LHCN-M2 (cell line): Measurements from ENCODE around the gene OSBP2. TPM values are rescaled to one million over a fixed set of nuclear protein-coding genes. Genes with fewer than 3 reads are reported as not detected.
A peak's percentile ranks its signal among the peaks of the same experiment; 100 is the strongest.
"Not testable (repeated sequence)": the region's sequence is repeated elsewhere in the genome, so short reads cannot be mapped to it uniquely, and the experiment has no call there.

ENCODE experiments used
- DNase-seq: peaks from one replicate; pipeline ENCODE4 v3.0.0-alpha.2; 2012; ENCODE audit warnings: low read depth
- polyA plus RNA-seq: library from polyadenylated mRNA; unstranded; fragments of >200 nt; gene quantifications from one replicate; pipeline ENCODE4 v1.2.1, GENCODE V29; 2012; ENCODE audit warnings: missing spikeins
- total RNA-seq: library from RNA; depleted of rRNA; stranded (reverse); fragments of >200 nt; gene quantifications from 2 replicates; pipeline ENCODE4 v1.2.3, GENCODE V29; 2014; rRNA removed

Gene OSBP2
- 18.7 and 24.4 TPM in 2 replicates for total RNA-seq
- 13.6 TPM for polyA plus RNA-seq

GRCh38 chr22:30694640-30695350, at the start of gene OSBP2:
Gene OSBP2, plus strand, starts transcription at chr22:30694874. Its CDS starts 36 bp downstream, at chr22:30694910.
- DNase-seq, result no peak

- no peak for DNase-seq
Measured at GRCh38 chr22:30646518-30647160, 48.0 kb upstream of the OSBP2 start.

- DNase-seq, result no peak
Measured at GRCh38 chr22:30647536-30647935, 47.1 kb upstream of the OSBP2 start.

GRCh38 chr22:30648825-30649224, 45.8 kb upstream of the OSBP2 start:
- no peak for DNase-seq

DNA sequence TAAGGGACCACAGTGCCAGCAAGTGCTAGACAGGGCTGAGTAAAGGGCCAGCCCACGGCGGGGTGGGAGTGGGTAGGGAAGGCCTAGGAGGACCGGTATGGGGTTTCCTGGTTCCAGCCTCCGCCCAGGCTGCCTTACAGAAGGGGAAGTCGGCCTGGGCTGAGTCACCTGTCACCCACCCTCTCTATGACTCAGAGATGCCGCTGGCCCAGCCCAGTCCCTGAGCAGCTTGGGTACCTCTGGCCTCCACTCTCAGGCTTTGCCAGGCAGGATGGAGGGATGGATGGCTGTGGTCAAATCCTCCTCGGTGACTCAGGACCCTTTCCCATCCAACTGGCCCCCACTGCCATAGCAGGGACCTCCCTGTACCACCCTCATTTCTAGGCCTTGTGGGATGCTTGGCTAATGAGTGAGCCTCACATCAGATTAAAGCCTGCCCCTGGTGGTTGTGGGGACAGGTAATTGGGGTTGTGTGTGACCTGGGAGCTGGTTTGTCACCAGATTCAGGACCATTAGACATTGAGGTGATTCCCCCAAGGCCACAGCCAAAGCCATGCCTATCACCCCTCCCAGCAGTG, 45.2 kb upstream of the OSBP2 start:
- peak; percentile 85 for DNase-seq

GRCh38 chr22:30650508-30651116, 44.1 kb upstream of the OSBP2 start:
- DNase-seq, result no peak

- DNase-seq, result no peak
Measured at GRCh38 chr22:30652852-30653251, 41.8 kb upstream of the OSBP2 start.

DNA sequence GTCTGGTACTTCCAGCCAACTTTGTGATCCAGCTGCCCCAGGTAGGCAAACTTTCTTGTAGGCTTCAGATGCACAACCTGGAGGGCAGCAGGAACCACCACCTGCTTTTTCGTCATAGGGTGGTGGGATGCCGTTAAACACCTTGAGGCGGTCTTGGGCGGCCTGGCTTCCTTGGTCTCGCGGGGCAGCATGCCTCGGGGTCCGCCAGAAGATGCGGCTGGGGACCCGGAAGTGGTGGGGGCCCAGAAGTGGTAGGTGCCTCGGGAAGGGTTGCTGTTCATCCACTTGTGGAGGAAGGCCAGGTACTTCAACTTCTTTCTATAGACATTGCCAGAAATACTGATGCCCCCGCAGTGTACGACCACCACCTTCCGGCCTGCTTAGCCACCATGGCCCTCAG, 40.3 kb upstream of the OSBP2 start:
- DNase-seq, result no peak

DNA sequence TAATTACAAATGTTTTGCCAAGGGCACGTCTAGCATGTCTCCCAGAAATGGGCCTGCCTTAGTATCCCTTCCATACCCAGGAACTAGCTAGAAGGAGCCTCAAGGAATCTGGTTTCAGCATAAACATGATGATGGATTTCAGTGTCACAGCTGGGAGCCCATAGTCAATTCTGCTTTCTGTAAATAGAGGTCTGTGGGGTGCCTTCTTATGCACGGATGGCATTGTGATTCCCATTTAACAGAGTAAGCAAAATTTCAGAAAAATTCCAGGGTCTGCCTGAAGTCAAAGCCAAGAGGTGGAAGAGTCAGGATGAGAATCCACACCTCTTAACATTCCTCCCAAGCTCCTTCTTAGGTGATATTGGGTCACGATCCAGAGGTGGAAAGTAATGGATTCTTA, 39.1 kb upstream of the OSBP2 start:
- no peak for DNase-seq

DNA sequence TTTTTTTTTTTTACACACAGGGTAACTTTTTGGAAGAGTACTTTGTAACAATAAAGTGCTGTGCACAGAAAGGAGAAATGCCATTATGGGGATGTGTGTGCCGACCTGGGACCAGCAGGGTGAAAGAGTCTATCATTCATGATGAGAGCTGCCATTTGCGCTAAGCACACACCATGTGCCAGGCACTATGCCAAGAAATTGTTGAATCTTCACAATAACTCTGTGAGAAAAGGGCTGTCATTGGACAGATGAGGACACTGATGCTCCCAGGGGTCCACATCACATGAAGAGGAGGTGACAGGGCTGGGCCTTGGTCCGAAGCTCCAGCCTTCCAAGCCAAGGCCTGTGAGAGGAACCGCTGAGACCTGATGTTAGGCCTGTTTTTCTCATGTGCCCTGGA, 32.6 kb upstream of the OSBP2 start:
- no peak for DNase-seq

DNA sequence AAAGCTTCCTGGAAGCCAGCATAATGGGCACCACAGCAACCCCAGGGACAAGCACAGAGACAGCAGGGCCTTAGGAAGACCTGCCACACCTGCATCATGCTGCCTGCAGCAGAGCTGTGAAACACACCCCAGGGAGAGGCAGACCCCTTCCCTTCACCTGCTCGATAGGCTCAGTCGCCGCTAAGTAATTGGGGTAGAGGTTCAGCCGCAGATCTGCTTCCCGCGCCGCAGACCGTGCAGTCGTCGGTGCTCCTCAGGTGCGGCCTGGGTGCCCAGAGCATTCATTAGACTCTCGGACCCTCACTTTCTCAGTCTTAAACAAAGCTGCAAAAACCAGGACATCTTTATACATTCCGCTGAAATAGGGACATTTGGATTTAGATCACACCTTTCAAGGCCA, 29.9 kb upstream of the OSBP2 start:
- no peak for DNase-seq

GRCh38 chr22:30665266-30665665, 29.4 kb upstream of the OSBP2 start:
- no peak for DNase-seq

GRCh38 chr22:30665786-30666185, 28.9 kb upstream of the OSBP2 start:
- no peak for DNase-seq

DNA sequence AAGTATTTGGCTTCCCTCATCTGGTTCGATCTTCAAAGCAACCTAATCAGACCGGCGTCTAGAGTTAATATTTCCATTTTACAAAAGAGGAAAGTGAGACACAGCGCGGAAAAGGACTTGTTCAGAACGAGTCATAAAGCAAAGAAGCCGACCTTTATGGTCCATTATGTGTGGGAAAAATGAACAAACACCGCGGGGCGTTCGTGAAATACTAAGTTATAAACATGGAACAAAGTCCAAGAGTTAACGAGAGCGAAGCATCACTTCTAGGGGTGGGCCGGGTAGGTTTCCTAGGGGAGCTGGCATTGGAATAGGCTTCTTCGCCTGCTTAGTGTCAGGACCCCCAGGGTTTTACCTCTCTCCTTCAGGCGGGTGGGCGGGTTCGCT, 27.6 kb upstream of the OSBP2 start:
- no peak for DNase-seq

DNA sequence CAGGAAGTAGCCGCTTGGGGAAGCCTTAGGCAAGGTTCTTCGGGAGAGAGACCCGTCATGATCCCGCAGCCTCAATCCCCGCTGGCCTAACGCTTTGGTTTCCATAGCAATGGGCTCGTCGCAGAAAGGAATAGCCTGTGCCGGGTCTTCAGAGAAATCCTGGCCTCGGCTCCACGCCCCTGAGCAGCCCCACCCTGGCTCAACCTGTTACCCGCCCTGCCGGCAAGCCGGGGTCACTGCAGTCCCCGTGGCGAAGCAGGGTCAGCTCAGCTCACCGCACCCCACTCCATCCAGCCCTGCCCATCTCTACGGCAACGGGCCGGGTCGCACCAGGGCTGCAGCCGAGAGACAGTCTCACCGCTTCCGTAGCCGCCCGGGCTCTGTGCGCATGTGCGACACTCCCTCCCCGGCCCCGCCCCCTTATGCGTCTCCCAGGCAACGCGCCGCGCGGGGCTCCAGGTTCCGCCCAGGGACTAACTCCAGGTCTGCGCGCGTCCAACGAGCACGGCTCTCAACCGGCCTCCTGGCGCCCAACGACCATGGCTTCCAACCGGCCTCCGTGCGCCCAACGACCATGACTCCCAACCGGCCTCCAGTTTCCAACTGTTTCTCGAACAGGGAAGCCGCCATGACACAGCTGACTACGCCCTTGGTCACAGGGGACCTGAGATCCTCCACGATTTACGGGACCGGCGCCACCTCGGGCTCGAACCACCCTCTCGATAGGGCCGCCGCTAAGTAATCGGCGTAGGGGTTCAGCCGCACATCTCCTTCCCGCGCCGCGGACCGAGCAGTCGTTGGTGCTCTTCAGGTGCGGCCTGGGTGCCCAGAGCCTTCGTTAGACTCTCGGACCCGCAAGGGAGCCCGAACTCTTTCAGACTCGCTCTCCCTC, 26.9 kb upstream of the OSBP2 start, which contains the start of gene DUSP18:
DUSP18 (minus strand) TSS at position 382 of the 892 bp plus-strand sequence. CDS start 3,872 bp downstream, outside the sequence.
- peak; percentile 89 for DNase-seq

DNA sequence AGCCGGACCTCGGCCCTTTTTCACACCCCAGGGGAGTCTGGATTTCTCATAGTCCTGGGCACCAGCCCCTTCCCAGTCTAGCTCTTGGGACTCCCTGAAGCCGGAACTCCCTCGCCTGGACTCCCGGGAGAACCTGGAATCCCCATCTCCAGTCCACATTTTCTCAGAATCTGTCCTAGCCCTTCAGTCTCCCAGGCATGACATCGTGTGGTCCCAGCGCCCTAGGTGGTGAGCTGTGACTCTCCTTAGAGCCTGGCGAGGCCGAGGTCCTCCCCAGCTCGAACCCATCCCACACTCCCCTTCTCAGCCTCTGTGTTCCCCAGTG, 26.3 kb upstream of the OSBP2 start:
- no peak for DNase-seq

DNA sequence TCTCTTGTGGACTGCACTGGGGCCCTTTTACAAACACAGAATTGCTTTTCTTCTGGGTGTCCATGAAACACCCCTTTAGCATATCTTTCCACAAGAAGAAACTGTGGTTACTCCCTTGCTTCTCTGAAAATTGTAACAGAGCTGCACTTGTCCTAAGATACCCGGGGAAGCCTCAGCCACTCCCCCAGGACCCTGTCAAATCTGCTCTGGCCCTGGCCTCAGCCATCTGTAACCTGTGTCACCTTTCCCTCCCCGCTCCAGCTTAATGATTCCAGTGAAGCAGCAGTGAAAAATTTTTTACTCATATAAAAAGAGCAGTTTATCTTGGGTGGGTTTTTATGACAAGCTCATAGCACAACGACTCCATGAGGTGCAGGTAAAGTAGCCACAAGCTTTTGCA, 23.6 kb upstream of the OSBP2 start:
- DNase-seq, result no peak

DNA sequence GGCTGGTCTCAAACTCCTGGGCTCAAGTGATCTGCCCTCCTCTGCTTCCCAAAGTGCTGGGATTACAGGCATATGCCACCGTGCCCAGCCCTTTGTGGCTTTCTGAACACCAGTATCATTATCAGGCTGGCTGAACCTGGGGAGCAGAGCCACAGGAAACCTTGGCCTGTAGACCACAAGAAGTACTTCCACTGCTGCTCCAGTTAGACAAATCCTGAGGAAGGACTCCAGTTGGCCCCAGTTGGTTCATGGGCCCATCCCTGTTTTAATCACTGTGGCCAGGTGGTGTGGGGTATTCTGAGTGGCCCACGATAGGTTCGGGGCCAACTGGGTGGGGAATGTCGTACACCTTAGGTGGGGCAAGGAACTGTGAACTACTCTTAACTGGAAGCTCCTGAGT, 21.5 kb upstream of the OSBP2 start:
- DNase-seq, result no peak

DNA sequence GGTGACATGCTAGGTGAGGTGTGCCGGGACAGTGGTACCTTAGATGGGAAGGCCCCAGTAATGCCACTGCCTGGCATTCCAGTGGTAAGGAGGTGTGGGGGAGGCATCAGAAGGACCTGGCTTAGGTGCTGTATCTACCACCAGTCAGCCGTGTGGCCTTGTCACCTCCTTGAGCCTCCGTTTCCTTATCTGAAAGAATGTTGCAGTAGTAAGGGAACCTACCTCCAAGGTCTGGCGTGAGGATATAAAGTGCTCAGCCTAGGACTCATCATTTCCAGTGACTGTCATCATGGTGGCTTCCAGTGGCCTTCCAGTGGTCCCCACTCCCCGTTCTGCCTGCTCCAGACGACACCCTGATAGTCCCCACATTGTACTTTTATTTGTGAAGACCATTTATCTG, 20.2 kb upstream of the OSBP2 start:
- DNase-seq, result no peak

GRCh38 chr22:30675436-30675835, 19.2 kb upstream of the OSBP2 start:
- DNase-seq, result no peak

GRCh38 chr22:30676565-30676964, 18.1 kb upstream of the OSBP2 start:
- DNase-seq, result not testable (repeated sequence)
